Hepatocyte (in vitro differentiated cells): ENCODE results near the gene ZNF232. TPM values are rescaled to one million over a fixed set of nuclear protein-coding genes. Genes with fewer than 3 reads are reported as not detected.
"Not testable (repeated sequence)": the region's sequence is repeated elsewhere in the genome, so short reads cannot be mapped to it uniquely, and the experiment has no call there.

Experiments
- DNase-seq: peaks from one replicate; pipeline ENCODE4 v3.0.0-alpha.2; 2016; ENCODE audit warnings: low spot score
- H2AFZ ChIP-seq: fragments of 200-600 bp; sonication (generic); 2 replicates; pipeline ENCODE4 v1.6.0; 2016; ENCODE audit warnings: antibody characterized with exemption, mild to moderate bottlenecking
- H3K27ac ChIP-seq: fragments of 200-600 bp; sonication (generic); 2 replicates; pipeline ENCODE4 v1.5.1; 2016; ENCODE audit warnings: mild to moderate bottlenecking
- H3K27me3 ChIP-seq: fragments of 200-600 bp; sonication (generic); 2 replicates; pipeline ENCODE4 v1.6.1; 2016
- H3K36me3 ChIP-seq: fragments of 200-600 bp; sonication (generic); replicated peaks from 2 replicates; pipeline ENCODE4 v1.5.1; 2016; ENCODE audit warnings: low read depth; ENCODE audit not compliant: insufficient read depth
- H3K4me1 ChIP-seq: fragments of 200-600 bp; sonication (generic); 2 replicates; pipeline ENCODE4 v1.5.1; 2016; ENCODE audit warnings: mild to moderate bottlenecking, moderate library complexity; ENCODE audit not compliant: insufficient read depth
- H3K4me2 ChIP-seq: fragments of 200-600 bp; sonication (generic); 2 replicates; pipeline ENCODE4 v1.6.0; 2016
- H3K4me3 ChIP-seq: fragments of 200-600 bp; sonication (generic); 2 replicates; pipeline ENCODE4 v1.5.1; 2016; ENCODE audit warnings: mild to moderate bottlenecking
- H3K79me2 ChIP-seq: fragments of 200-600 bp; sonication (generic); 2 replicates; pipeline ENCODE4 v1.6.0; 2017; ENCODE audit warnings: mild to moderate bottlenecking
- H3K9me2 ChIP-seq: fragments of 200-600 bp; sonication (generic); replicated peaks from 2 replicates; pipeline ENCODE4 v1.6.0; 2017; ENCODE audit warnings: mild to moderate bottlenecking; ENCODE audit not compliant: insufficient read depth
- H3K9me3 ChIP-seq: fragments of 200-600 bp; sonication (generic); 2 replicates; pipeline ENCODE4 v1.5.1; 2016; ENCODE audit warnings: low read depth, mild to moderate bottlenecking
- H4K20me1 ChIP-seq: fragments of 200-600 bp; sonication (generic); 2 replicates; pipeline ENCODE4 v1.6.0; 2016; ENCODE audit warnings: mild to moderate bottlenecking; ENCODE audit not compliant: insufficient read depth, poor library complexity, severe bottlenecking
- CTCF ChIP-seq: fragments of 200-600 bp; sonication (generic); IDR thresholded peaks from 2 replicates; pipeline ENCODE4 v1.5.1; 2016; ENCODE audit warnings: antibody characterized with exemption, mild to moderate bottlenecking; ENCODE audit not compliant: poor library complexity
- EZH2 ChIP-seq: fragments of 200-600 bp; sonication (generic); IDR thresholded peaks from 2 replicates; pipeline ENCODE4 v1.6.1; 2016; ENCODE audit warnings: antibody characterized with exemption, mild to moderate bottlenecking, borderline replicate concordance
- EZH2phosphoT487 ChIP-seq: fragments of 200-600 bp; sonication (generic); IDR thresholded peaks from one replicate; pipeline ENCODE4 v1.6.1; 2018; ENCODE audit warnings: antibody characterized with exemption, mild to moderate bottlenecking, low read depth, moderate library complexity; ENCODE audit not compliant: unreplicated experiment, severe bottlenecking
- WGBS: methylation state at CpG from one replicate; pipeline ENCODE4 v1.1.6; 2016; ENCODE audit warnings: low lambda C conversion rate; ENCODE audit errors: missing lambda C conversion rate; 5-methylcytosine and 5-hydroxymethylcytosine counted together
- polyA plus RNA-seq: library from polyadenylated mRNA; unstranded; fragments of >200 nt; fragmentation: Nextera tagmentation; extraction: Ambion mirVana; gene quantifications from 2 replicates; pipeline ENCODE4 v1.2.1, GENCODE V29; 2016
- total RNA-seq: library from RNA; depleted of rRNA; stranded (reverse); fragments of >200 nt; gene quantifications from 2 replicates; pipeline ENCODE4 v1.2.3, GENCODE V29; 2014

ZNF232 gene
- total and polyA plus RNA-seq, 2 experiments from 2014 or later = 10.1 to 12.0 TPM

GRCh38 chr17:5080591-5080990 is 31.1 kb downstream of the ZNF232 start:
- Histone ChIP-seq H4K20me1 (no peaks in the 10 kb centered on the region), H3K9me2 (no peaks in the 10 kb centered on the region), H2AFZ (no peak overlapping the region), H3K4me2 (no peak overlapping the region), H3K36me3 (no peaks in the 10 kb centered on the region), H3K9me3 (no peaks in the 10 kb centered on the region), H3K4me1 (peaks cover 2% of the 10 kb centered on the region), H3K27me3 (no peaks in the 10 kb centered on the region), H3K4me3 (no peak overlapping the region), H3K27ac (no peak overlapping the region), H3K79me2 (no peaks in the 10 kb centered on the region)
- WGBS = 84% methylated on average over 3 of the region's 3 CpGs
- no peak for DNase-seq
- TF ChIP-seq CTCF (no peak), EZH2 (no peak), EZH2phosphoT487 (no peak)

GRCh38 chr17:5078106-5079028 is 33.3 kb downstream of the ZNF232 start, which contains the start of gene ZFP3:
ZFP3 (plus strand) TSS chr17:5078467; CDS start chr17:5091505, 13,038 bp downstream.
- Histone ChIP-seq H3K9me2 (no peaks in the 10 kb centered on the region), H3K9me3 (no peaks in the 10 kb centered on the region), H3K4me3 (no peak within 1 kb of the TSS), H3K36me3 (no peaks in the 10 kb centered on the region), H3K27me3 (no peaks in the 10 kb centered on the region), H3K4me2 (peak within 1 kb of the TSS; percentile 67), H4K20me1 (no peaks in the 10 kb centered on the region), H3K4me1 (peaks cover 5% of the 10 kb centered on the region), H2AFZ (no peak within 1 kb of the TSS), H3K79me2 (no peaks in the 10 kb centered on the region), H3K27ac (no peak within 1 kb of the TSS)
- DNase-seq = peak; percentile 19
- TF ChIP-seq CTCF = no peak
- TF ChIP-seq EZH2 = no peak
- no peak for TF ChIP-seq EZH2phosphoT487
- WGBS = 61% methylated on average over 68 of the region's 75 CpGs

GRCh38 chr17:5077781-5078105 is 33.9 kb downstream of the ZNF232 start:
- Histone ChIP-seq H4K20me1 (no peaks in the 10 kb centered on the region), H3K27me3 (no peaks in the 10 kb centered on the region), H3K9me3 (no peaks in the 10 kb centered on the region), H2AFZ (no peak overlapping the region), H3K4me3 (no peak overlapping the region), H3K9me2 (no peaks in the 10 kb centered on the region), H3K27ac (no peak overlapping the region), H3K4me1 (peaks cover 5% of the 10 kb centered on the region), H3K4me2 (peak overlapping the region; percentile 67), H3K36me3 (no peaks in the 10 kb centered on the region), H3K79me2 (no peaks in the 10 kb centered on the region)
- TF ChIP-seq EZH2phosphoT487 (no peak), CTCF (no peak), EZH2 (no peak)
- 81% methylated on average over 14 of the region's 14 CpGs for WGBS
- no peak for DNase-seq

GRCh38 chr17:5077275-5077674 is 34.4 kb downstream of the ZNF232 start:
- H3K36me3 ChIP-seq, H3K79me2 ChIP-seq, H3K27me3 ChIP-seq, H3K27ac ChIP-seq, H4K20me1 ChIP-seq, H3K4me3 ChIP-seq, H3K9me2 ChIP-seq, H3K4me1 ChIP-seq, H3K4me2 ChIP-seq, H3K9me3 ChIP-seq, DNase-seq, H2AFZ ChIP-seq: not testable (repeated sequence)
- 97% methylated on average over 24 of the region's 24 CpGs for WGBS

GRCh38 chr17:5075472-5075871 is 36.2 kb downstream of the ZNF232 start:
- not testable (repeated sequence) for DNase-seq, H3K27me3 ChIP-seq, H3K79me2 ChIP-seq, H3K4me3 ChIP-seq, H3K4me2 ChIP-seq, H3K4me1 ChIP-seq, H3K36me3 ChIP-seq, H3K9me3 ChIP-seq, H4K20me1 ChIP-seq, H3K9me2 ChIP-seq
- Histone ChIP-seq H2AFZ (peak overlapping the region; percentile 17), H3K27ac (peak overlapping the region; percentile 82)
- WGBS = 89% methylated on average over 4 of the region's 5 CpGs
